BE2C (cell line): Measurements from ENCODE around the gene SLC2A1.
"Not testable (repeated sequence)": the region's sequence is repeated elsewhere in the genome, so short reads cannot be mapped to it uniquely, and the experiment has no call there.

Experiments
- DNase-seq: peaks from one replicate; pipeline ENCODE4 v3.0.0-alpha.2; 2020
- H3K27me3 ChIP-seq: fragments of 250-450 bp; sonication (Bioruptor Pico); 2 replicates; pipeline ENCODE4 v1.5.1; 2020; ENCODE audit warnings: mild to moderate bottlenecking
- H3K36me3 ChIP-seq: fragments of 250-450 bp; sonication (Bioruptor Pico); 2 replicates; pipeline ENCODE4 v1.5.1; 2020; ENCODE audit warnings: mild to moderate bottlenecking
- H3K4me1 ChIP-seq: fragments of 250-450 bp; sonication (Bioruptor Pico); 2 replicates; pipeline ENCODE4 v1.5.1; 2020
- H3K4me3 ChIP-seq: 2 replicates; pipeline ENCODE4 v1.5.1; 2011; ENCODE audit warnings: low read depth, low read length
- H3K9me3 ChIP-seq: fragments of 250-450 bp; sonication (Bioruptor Pico); 2 replicates; pipeline ENCODE4 v1.5.1; 2020
- TF ChIP-seq, protein P1 (sequence below): IDR thresholded peaks from 2 replicates; pipeline ENCODE4 v1.5.1; 2012; ENCODE audit warnings: mild to moderate bottlenecking, low read depth, low read length

Gene SLC2A1

DNA sequence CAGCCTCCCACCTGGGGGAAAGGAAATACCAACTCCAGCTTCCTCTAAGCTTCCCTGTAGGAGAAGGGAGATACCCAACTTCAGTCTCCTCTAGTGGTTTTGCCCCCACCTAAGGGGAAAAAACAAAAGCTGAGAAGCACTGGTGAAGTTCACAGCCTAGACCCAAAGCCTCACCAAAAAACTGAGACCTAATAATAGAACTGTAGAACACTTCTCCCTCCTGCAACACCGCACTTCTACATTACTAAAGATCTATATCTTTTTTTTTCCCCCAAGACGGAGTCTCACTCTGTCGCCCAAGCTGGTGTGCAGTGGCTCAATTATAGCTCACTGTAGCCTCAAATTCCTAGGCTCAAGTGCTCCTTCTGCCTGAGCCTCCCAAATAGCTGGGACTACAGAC, 43.2 kb downstream of the SLC2A1 start:
- TF ChIP-seq, protein P1, sequence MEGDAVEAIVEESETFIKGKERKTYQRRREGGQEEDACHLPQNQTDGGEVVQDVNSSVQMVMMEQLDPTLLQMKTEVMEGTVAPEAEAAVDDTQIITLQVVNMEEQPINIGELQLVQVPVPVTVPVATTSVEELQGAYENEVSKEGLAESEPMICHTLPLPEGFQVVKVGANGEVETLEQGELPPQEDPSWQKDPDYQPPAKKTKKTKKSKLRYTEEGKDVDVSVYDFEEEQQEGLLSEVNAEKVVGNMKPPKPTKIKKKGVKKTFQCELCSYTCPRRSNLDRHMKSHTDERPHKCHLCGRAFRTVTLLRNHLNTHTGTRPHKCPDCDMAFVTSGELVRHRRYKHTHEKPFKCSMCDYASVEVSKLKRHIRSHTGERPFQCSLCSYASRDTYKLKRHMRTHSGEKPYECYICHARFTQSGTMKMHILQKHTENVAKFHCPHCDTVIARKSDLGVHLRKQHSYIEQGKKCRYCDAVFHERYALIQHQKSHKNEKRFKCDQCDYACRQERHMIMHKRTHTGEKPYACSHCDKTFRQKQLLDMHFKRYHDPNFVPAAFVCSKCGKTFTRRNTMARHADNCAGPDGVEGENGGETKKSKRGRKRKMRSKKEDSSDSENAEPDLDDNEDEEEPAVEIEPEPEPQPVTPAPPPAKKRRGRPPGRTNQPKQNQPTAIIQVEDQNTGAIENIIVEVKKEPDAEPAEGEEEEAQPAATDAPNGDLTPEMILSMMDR: no peak
- H3K27me3 ChIP-seq: no peaks in the 10 kb centered on the region
- no peak overlapping the region for H3K4me3 ChIP-seq
- no peaks in the 10 kb centered on the region; the same call in 1 of the 2 replicates for H3K9me3 ChIP-seq
- H3K4me1 ChIP-seq: no peaks in the 10 kb centered on the region
- no peak for DNase-seq
- no peaks in the 10 kb centered on the region for H3K36me3 ChIP-seq

DNA sequence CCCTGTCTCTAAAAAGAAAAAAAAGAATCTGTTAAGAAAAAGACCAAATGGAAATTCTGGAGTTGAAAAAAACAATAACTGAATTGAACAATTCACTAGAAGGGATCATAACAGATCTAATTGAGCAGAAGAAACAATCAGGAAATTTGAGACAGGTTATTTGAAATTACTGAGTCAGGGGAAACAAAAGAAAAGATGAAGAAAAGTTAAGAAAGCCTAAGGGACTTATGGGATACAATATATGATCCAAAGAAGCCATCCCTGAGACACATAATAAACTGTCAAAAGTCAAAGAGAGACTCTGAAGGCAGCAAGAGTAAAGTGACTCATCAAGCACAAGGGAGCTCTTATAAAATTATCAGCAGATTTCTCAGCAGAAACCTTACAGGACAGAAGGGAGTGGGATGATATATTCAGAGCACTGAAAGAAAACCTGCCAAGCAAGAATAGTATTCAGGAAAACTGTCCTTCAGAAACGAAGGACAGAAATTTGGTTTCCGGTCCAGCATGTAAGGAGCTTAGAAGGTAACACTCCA, 44.5 kb downstream of the SLC2A1 start:
- no peak for DNase-seq
- H3K9me3 ChIP-seq: no peaks in the 10 kb centered on the region; the same call in 1 of the 2 replicates
- no peak overlapping the region for H3K4me3 ChIP-seq
- TF ChIP-seq, protein P1: no peak
- no peaks in the 10 kb centered on the region for H3K36me3 ChIP-seq
- H3K27me3 ChIP-seq: no peaks in the 10 kb centered on the region
- no peaks in the 10 kb centered on the region for H3K4me1 ChIP-seq

DNA sequence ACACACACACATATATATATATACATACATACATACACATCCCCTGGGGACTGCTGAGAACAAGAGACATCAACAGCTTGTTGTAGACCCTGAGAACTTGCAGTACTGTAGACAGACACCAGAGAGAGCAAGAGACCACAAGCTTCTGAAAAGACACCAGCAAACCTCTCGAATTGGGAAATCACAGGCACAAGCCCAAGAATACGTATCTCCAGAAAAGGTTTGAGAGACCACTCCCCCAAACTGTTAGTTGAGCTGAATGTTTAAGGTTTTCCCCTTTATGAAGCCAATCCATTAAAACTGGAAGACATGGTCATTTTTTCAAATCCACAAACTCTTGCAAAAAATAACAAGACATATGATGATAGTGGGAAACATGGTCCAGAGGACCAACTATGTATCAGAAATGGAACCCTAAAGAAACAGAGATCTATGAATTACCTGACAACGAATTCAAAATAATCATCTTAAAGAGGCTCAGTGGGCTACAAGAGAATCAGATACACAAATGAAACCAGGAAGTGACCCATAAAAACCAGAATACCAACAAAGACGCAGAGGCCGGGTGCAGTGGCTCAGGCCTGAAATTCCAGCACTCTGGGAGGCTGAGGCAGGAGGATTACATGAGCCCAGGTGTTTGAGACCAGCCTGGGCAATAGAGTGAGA, 45.1 kb downstream of the SLC2A1 start:
- H3K27me3 ChIP-seq: no peaks in the 10 kb centered on the region

DNA sequence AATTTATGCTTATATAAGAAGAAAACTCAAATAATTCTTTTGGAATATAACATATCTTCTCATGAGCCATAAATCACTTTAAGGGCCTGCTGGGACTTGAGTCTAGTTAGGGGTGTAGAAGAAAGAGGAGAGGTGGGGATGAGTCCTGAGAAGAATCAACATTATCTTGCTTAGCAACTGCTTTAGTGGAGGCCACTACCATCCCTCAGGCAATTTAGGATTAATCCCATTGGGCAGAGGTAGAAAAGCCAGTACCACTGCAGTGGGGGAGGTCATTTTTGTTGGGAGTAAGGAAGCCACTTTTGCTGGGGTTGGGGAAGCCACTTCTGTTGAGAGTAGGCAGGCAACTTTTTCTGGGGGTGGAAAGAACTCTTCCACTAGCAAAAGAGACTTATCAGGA, 47.7 kb downstream of the SLC2A1 start:
- no peak for DNase-seq
- H3K27me3 ChIP-seq: no peaks in the 10 kb centered on the region
- no peaks in the 10 kb centered on the region for H3K4me1 ChIP-seq
- no peaks in the 10 kb centered on the region for H3K9me3 ChIP-seq
- no peak overlapping the region for H3K4me3 ChIP-seq
- TF ChIP-seq, protein P1: no peak
- H3K36me3 ChIP-seq: no peaks in the 10 kb centered on the region

More for the DNA sequence above, 45.1 kb downstream of the SLC2A1 start:
- Histone ChIP-seq H3K36me3 (no peaks in the 10 kb centered on the region), H3K9me3 (no peaks in the 10 kb centered on the region; the same call in 1 of the 2 replicates), H3K4me3 (no peak overlapping the region), H3K4me1 (no peaks in the 10 kb centered on the region)
- TF ChIP-seq, protein P1: peak; percentile 72
- peak; percentile 50 for DNase-seq

DNA sequence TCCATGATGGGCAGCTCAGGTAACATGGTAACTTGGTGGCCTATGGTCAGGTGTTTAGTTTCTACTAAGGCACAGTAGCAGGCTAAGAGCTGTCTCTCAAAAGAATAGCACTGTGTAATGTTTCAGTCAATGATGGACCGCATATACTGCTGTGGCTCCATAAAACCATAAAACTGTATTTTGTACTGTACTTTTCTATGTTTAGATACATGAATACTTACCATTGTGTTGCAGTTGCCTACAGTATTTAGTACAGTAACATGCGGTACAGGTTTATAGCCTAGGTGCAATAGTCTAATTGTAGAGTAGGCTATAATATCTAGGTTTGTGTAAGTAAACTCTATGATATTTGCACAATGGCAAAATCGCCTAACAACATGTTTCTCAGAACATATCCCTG, 50.6 kb downstream of the SLC2A1 start:
- DNase-seq: no peak
- no peaks in the 10 kb centered on the region for H3K36me3 ChIP-seq
- TF ChIP-seq, protein P1: no peak

DNA sequence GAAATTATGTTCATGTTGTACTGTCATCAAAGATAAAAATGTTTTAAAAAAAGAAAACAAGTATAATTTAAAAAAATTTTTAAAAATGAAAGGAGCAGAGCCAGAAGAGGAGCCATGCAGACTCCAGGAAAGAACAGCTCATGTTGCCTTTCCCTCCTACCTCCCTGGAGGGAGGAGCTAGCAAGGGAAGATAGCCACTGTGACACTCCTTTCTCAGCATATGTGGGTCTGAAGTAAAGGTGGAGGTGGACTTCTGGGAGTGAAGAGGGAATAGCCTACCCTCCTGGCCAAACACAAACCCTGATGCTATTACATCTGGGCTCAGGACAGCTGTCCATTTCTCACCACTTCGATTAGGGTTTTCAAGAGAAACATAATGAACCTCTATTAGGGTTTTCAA, 54.2 kb downstream of the SLC2A1 start:
- no peak for DNase-seq
- TF ChIP-seq, protein P1: no peak
- Histone ChIP-seq H3K4me1 (no peaks in the 10 kb centered on the region), H3K36me3 (no peaks in the 10 kb centered on the region), H3K27me3 (no peaks in the 10 kb centered on the region), H3K4me3 (no peak overlapping the region), H3K9me3 (no peaks in the 10 kb centered on the region)

More for the DNA sequence above, 50.6 kb downstream of the SLC2A1 start:
- no peaks in the 10 kb centered on the region for H3K9me3 ChIP-seq
- H3K27me3 ChIP-seq: no peaks in the 10 kb centered on the region
- no peaks in the 10 kb centered on the region for H3K4me1 ChIP-seq
- H3K4me3 ChIP-seq: no peak overlapping the region

DNA sequence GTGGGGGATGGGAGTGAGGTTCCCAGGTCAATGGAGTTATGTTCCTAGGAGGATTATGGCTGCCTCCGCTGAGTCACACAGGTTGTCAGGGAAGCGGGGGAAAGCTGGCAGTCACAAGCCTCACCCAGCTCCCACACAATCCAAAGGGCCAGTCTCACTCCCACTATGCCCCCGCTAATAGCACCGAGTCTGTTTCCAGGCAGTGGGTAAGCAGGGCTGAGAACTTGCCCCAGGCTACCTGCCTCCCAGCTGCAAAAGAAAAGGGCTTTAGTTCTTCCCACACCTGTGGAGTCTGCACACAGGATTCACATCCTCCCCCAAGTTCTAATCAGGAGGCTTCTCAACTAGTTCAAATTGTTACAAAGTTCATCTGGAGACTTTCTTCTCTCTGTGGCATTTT, 58.7 kb downstream of the SLC2A1 start:
- H3K9me3 ChIP-seq, DNase-seq, H3K36me3 ChIP-seq, H3K4me1 ChIP-seq, H3K4me3 ChIP-seq, H3K27me3 ChIP-seq: not testable (repeated sequence)
